Keratinocyte (primary cell): ENCODE measurements around the gene ZNF638. TPM values are rescaled to one million over a fixed set of nuclear protein-coding genes. Genes with fewer than 3 reads are reported as not detected.

Source experiments
- DNase-seq: peaks from one replicate; pipeline ENCODE4 v3.0.0-alpha.2; 2011; ENCODE audit warnings: low read depth, missing footprints, low spot score
- FAIRE-seq: peaks from 2 replicates; lab custom pipeline; 2011; peaks lifted over from hg19 to GRCh38; lab: Jason Lieb, UNC
- H2AFZ ChIP-seq: 2 replicates; pipeline ENCODE4 v1.6.0; 2012; ENCODE audit warnings: low read length, control low read depth, inconsistent platforms; ENCODE audit not compliant: control insufficient read depth
- H3K27ac ChIP-seq: 2 replicates; pipeline ENCODE4 v1.5.1; 2011; ENCODE audit warnings: low read length; ENCODE audit not compliant: control insufficient read depth, insufficient read depth
- H3K27me3 ChIP-seq: 3 replicates; pipeline ENCODE4 v1.6.0; 2011; ENCODE audit warnings: low read length; ENCODE audit not compliant: control insufficient read depth, insufficient read depth; ENCODE audit errors: extremely low read depth
- H3K36me3 ChIP-seq, 2 experiments: 2 replicates in 1 of 2; 3 replicates in 1 of 2; pipeline ENCODE4 v1.5.1; 2011; ENCODE audit warnings: low read length in 2 of 2, mild to moderate bottlenecking in 1 of 2; ENCODE audit not compliant: control insufficient read depth in 2 of 2, insufficient read depth in 2 of 2; ENCODE audit errors: extremely low read depth in 1 of 2
- H3K4me1 ChIP-seq: 3 replicates; pipeline ENCODE4 v1.5.1; 2011; ENCODE audit warnings: low read length; ENCODE audit not compliant: control insufficient read depth, insufficient read depth; ENCODE audit errors: extremely low read depth
- H3K4me2 ChIP-seq: 3 replicates; pipeline ENCODE4 v1.6.0; 2011; ENCODE audit warnings: low read depth, low read length; ENCODE audit not compliant: control insufficient read depth, insufficient read depth; ENCODE audit errors: extremely low read depth
- H3K4me3 ChIP-seq, 3 experiments: fragments of 200-600 bp in 1 of 3; sonication (generic) in 1 of 3; 2 replicates in 2 of 3; 3 replicates in 1 of 3; pipeline ENCODE4 v1.5.1; 2011 to 2016; ENCODE audit warnings: low read length in 3 of 3, mild to moderate bottlenecking in 3 of 3, control low read depth in 2 of 3, inconsistent platforms in 1 of 3, low read depth in 1 of 3, mixed read lengths in 1 of 3, mixed run types in 1 of 3, moderate library complexity in 1 of 3; ENCODE audit not compliant: control insufficient read depth in 2 of 3, insufficient read depth in 2 of 3; ENCODE audit errors: extremely low read depth in 1 of 3
- H3K79me2 ChIP-seq: 2 replicates; pipeline ENCODE4 v1.6.0; 2012; ENCODE audit warnings: low read length; ENCODE audit not compliant: control insufficient read depth, insufficient read depth
- H3K9ac ChIP-seq: 3 replicates; pipeline ENCODE4 v1.6.0; 2011; ENCODE audit warnings: low read length; ENCODE audit not compliant: control insufficient read depth, insufficient read depth; ENCODE audit errors: extremely low read depth
- H3K9me1 ChIP-seq: 3 replicates; pipeline ENCODE4 v1.6.0; 2011; ENCODE audit warnings: low read length; ENCODE audit not compliant: control insufficient read depth, insufficient read depth; ENCODE audit errors: extremely low read depth
- H3K9me3 ChIP-seq: 2 replicates; pipeline ENCODE4 v1.5.1; 2012; ENCODE audit warnings: low read depth, low read length; ENCODE audit not compliant: control insufficient read depth
- H4K20me1 ChIP-seq: 3 replicates; pipeline ENCODE4 v1.6.0; 2011; ENCODE audit warnings: low read length; ENCODE audit not compliant: control insufficient read depth, insufficient read depth; ENCODE audit errors: extremely low read depth
- CTCF ChIP-seq, 3 experiments: IDR thresholded peaks in 1 of 3; conservative IDR thresholded peaks in 1 of 3; optimal IDR thresholded peaks in 1 of 3; 2 replicates in 2 of 3; 3 replicates in 1 of 3; pipeline versions ENCODE3 to v1.5.1; 2011; ENCODE audit warnings: low read length in 3 of 3, mild to moderate bottlenecking in 3 of 3, moderate library complexity in 2 of 3, control low read depth in 1 of 3, inconsistent platforms in 1 of 3; ENCODE audit not compliant: insufficient read depth in 2 of 3; ENCODE audit errors: extremely low read depth in 1 of 3
- EZH2 ChIP-seq: IDR thresholded peaks from one replicate; pipeline ENCODE4 v1.6.1; 2012; ENCODE audit warnings: inconsistent platforms, mild to moderate bottlenecking, low read length, moderate library complexity
- dilution Hi-C: fragments of 300-500 bp; cut with MboI; formaldehyde crosslinking; loops from one replicate; pipeline ENCODE4 v1.7.0; 2020; ENCODE audit warnings: low sequenced_read_pairs; ENCODE audit not compliant: extremely low pct_ligation_motif_present
- polyA plus RNA-seq, 5 experiments: library from polyadenylated mRNA; depleted of rRNA in 3 of 5; stranded (reverse) in 3 of 5; stranded (forward) in 1 of 5; unstranded in 1 of 5; fragments of >200 nt; gene quantifications; 1 replicate in 1 of 5; 2 replicates in 3 of 5; 3 replicates in 1 of 5; pipeline versions ENCODE4 v1.2.1 to v1.2.3, GENCODE V29; 2011 to 2012; ENCODE audit warnings: missing spikeins in 2 of 5, low read depth in 1 of 5, low replicate concordance in 1 of 5

Gene ZNF638
- polyA plus RNA-seq, 1 donor (not counting 4 experiments of a cell fraction or from before 2014, with no cell fraction given) = 66.5 TPM

- dilution Hi-C loops = no loop called here
- no peak for FAIRE-seq
- H3K4me2 ChIP-seq = no peak overlapping the region
Measured at GRCh38 chr2:71472019-71472418, 140.4 kb downstream of the ZNF638 start.

GRCh38 chr2:71473346-71474031 is 141.9 kb downstream of the ZNF638 start:
- Histone ChIP-seq H3K4me3 (no peak overlapping the region), H4K20me1 (no peaks in the 10 kb centered on the region), H3K27me3 (peaks cover 4% of the 10 kb centered on the region), H3K4me2 (no peak overlapping the region), H3K9ac (no peak overlapping the region), H3K27ac (no peak overlapping the region), H3K79me2 (no peaks in the 10 kb centered on the region), H3K9me1 (no peaks in the 10 kb centered on the region), H3K36me3 (no peaks in the 10 kb centered on the region), H3K9me3 (no peaks in the 10 kb centered on the region), H2AFZ (no peak overlapping the region), H3K4me1 (peaks cover 6% of the 10 kb centered on the region)
- FAIRE-seq (no peak), DNase-seq (no peak)
- TF ChIP-seq CTCF (optimal IDR thresholded peaks at IDR 0.05 in 1 of 3, IDR thresholded peaks at IDR 0.05 in 1 of 3, conservative IDR thresholded peaks at IDR 0.05 in 1 of 3; ENCODE audit: extremely low read depth in 1 of 3, insufficient read depth in 2 of 3, low read length in 3 of 3) = no peak
- no peak for TF ChIP-seq EZH2
- dilution Hi-C loops = no loop called here

More at GRCh38 chr2:71472019-71472418, 140.4 kb downstream of the ZNF638 start:
- H3K9me1 ChIP-seq = no peaks in the 10 kb centered on the region
- DNase-seq = no peak
- no peak overlapping the region for H3K4me3 ChIP-seq
- H3K4me1 ChIP-seq = peaks cover 11% of the 10 kb centered on the region
- peaks cover 12% of the 10 kb centered on the region for H3K27me3 ChIP-seq
- no peak overlapping the region for H3K27ac ChIP-seq
- TF ChIP-seq CTCF (optimal IDR thresholded peaks at IDR 0.05 in 1 of 3, IDR thresholded peaks at IDR 0.05 in 1 of 3, conservative IDR thresholded peaks at IDR 0.05 in 1 of 3; ENCODE audit: extremely low read depth in 1 of 3, insufficient read depth in 2 of 3, low read length in 3 of 3) (no peak), EZH2 (no peak)
- H3K9me3 ChIP-seq = no peaks in the 10 kb centered on the region
- H3K79me2 ChIP-seq = no peaks in the 10 kb centered on the region
- no peaks in the 10 kb centered on the region for H4K20me1 ChIP-seq
- H3K9ac ChIP-seq = no peak overlapping the region
- H2AFZ ChIP-seq = no peak overlapping the region
- H3K36me3 ChIP-seq = no peaks in the 10 kb centered on the region
